A549 (cell line): ENCODE measurements around the gene KRT35.

Experiments
- TF ChIP-seq, protein P1 (sequence below): fragments of >200 bp; sonication (Bioruptor Twin); formaldehyde crosslinking; IDR thresholded peaks from 3 replicates; pipeline ENCODE4 v1.6.1; 2016
- TF ChIP-seq, protein P2 (sequence below): fragments of >200 bp; sonication (Bioruptor Twin); formaldehyde crosslinking; IDR thresholded peaks from 3 replicates; pipeline ENCODE4 v1.5.1; 2016

DNA sequence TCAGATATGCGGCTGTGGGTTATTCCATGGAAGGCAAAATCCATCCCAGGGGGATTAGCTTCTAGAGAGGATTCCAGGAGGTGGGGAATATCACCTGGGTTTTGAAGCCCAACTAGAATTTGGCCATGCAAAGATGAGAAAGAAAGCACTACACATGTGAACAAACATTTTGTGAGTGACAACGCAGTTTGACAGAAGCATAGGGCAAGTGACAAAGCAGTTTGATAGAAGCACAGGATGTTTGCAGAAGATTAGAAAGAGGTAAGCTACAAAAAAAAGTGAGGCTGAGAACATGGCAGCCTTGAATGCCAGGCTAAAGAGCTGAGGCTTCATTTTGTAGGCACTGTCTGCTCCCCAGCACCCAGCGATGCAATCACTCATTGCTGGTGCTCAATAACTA lies 27.9 kb downstream of the KRT35 start:
- TF ChIP-seq, protein P1, sequence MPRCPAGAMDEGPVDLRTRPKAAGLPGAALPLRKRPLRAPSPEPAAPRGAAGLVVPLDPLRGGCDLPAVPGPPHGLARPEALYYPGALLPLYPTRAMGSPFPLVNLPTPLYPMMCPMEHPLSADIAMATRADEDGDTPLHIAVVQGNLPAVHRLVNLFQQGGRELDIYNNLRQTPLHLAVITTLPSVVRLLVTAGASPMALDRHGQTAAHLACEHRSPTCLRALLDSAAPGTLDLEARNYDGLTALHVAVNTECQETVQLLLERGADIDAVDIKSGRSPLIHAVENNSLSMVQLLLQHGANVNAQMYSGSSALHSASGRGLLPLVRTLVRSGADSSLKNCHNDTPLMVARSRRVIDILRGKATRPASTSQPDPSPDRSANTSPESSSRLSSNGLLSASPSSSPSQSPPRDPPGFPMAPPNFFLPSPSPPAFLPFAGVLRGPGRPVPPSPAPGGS: no peak
- TF ChIP-seq, protein P2, sequence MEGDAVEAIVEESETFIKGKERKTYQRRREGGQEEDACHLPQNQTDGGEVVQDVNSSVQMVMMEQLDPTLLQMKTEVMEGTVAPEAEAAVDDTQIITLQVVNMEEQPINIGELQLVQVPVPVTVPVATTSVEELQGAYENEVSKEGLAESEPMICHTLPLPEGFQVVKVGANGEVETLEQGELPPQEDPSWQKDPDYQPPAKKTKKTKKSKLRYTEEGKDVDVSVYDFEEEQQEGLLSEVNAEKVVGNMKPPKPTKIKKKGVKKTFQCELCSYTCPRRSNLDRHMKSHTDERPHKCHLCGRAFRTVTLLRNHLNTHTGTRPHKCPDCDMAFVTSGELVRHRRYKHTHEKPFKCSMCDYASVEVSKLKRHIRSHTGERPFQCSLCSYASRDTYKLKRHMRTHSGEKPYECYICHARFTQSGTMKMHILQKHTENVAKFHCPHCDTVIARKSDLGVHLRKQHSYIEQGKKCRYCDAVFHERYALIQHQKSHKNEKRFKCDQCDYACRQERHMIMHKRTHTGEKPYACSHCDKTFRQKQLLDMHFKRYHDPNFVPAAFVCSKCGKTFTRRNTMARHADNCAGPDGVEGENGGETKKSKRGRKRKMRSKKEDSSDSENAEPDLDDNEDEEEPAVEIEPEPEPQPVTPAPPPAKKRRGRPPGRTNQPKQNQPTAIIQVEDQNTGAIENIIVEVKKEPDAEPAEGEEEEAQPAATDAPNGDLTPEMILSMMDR: no peak
